Sigmoid colon (tissue), 4 donors: Measurements from ENCODE around the gene FBLN2.

Experiments used
- CTCF ChIP-seq, 4 experiments: fragments of 450-650 bp in 3 of 4; fragments of 200-600 bp in 1 of 4; IDR thresholded peaks; one replicate each; pipeline ENCODE4 v1.5.1; 2016 to 2019; ENCODE audit warnings: antibody characterized with exemption in 4 of 4, mild to moderate bottlenecking in 3 of 4, moderate library complexity in 2 of 4
- EP300 ChIP-seq, 4 donors: sonication (generic); formaldehyde crosslinking; IDR thresholded peaks; one replicate each; pipeline ENCODE4 v1.6.1; 2017; ENCODE audit warnings: antibody characterized with exemption in 4 of 4
- POLR2A ChIP-seq, 2 donors: fragments of 450-650 bp; IDR thresholded peaks; one replicate each; pipeline ENCODE4 v1.6.1; 2016; ENCODE audit warnings: antibody characterized with exemption in 2 of 2, mild to moderate bottlenecking in 2 of 2, moderate library complexity in 2 of 2

- TF ChIP-seq CTCF (IDR thresholded peaks at IDR 0.05) (no peak), POLR2A (IDR thresholded peaks at IDR 0.05) (no peak), EP300 (IDR thresholded peaks at IDR 0.05) (no peak)
Observed at GRCh38 chr3:13673207-13673606, 124.3 kb downstream of the FBLN2 start.
